Mucosa of descending colon (tissue), 3 donors: ENCODE measurements around the gene TGFBR2. TPM values are rescaled to one million over a fixed set of nuclear protein-coding genes. Genes with fewer than 3 reads are reported as not detected.

Experiments
- ATAC-seq: fragments of 200-7000 bp; cut with Tn5 transposase; one replicate; pipeline ENCODE4 v1.9.1; 2020; ENCODE audit warnings: mild to moderate bottlenecking, moderate library complexity
- DNase-seq, 3 donors: peaks; one replicate each; pipeline ENCODE4 v3.0.0-alpha.2; 2020
- H3K36me3 ChIP-seq: fragments of 200-600 bp; one replicate; pipeline ENCODE4 v1.8.0; 2021; ENCODE audit warnings: low read depth, mild to moderate bottlenecking
- H3K4me1 ChIP-seq: fragments of 200-600 bp; one replicate; pipeline ENCODE4 v1.8.0; 2021; ENCODE audit warnings: low read depth, mild to moderate bottlenecking
- H3K4me3 ChIP-seq: fragments of 200-600 bp; one replicate; pipeline ENCODE4 v1.8.0; 2021; ENCODE audit warnings: mild to moderate bottlenecking
- H3K9me3 ChIP-seq: fragments of 200-600 bp; one replicate; pipeline ENCODE4 v1.8.0; 2021; ENCODE audit warnings: mild to moderate bottlenecking
- CTCF ChIP-seq: fragments of 200-600 bp; IDR thresholded peaks from one replicate; pipeline ENCODE4 v1.8.0; 2022; ENCODE audit warnings: antibody characterized with exemption, mild to moderate bottlenecking
- intact Hi-C, 2 donors: fragments of 100-400 bp; cut with DNase I in 1 of 2; cut with micrococcal nuclease in 1 of 2; formaldehyde crosslinking; loops; one replicate each; pipeline versions ENCODE4 v1.11.0 to v1.11.1; 2022; cut with DNase I, micrococcal nuclease
- total RNA-seq, 3 donors: library from RNA; stranded (reverse); fragmentation: NEBNext Ultra II Directional in 2 of 3; extraction: Animal tissue kit (Norgen Biotek cat#: 25700) in 2 of 3; gene quantifications; one replicate each; pipeline versions ENCODE4 v1.2.1 to v1.2.4, GENCODE V29; 2021 to 2023
- donor health status: DM: no; HTN: no; CAD: no; lungs with moderate emphysema.
- donor health status: DM: no; HTN: no; CAD: no.
- donor health status: DM: no; HTN: yes; CAD: no.

The TGFBR2 gene
- total RNA-seq, 3 donors from 2014 or later = 39.0 to 134 (median 71.4) TPM

GRCh38 chr3:30646181-30646876 lies 39.9 kb downstream of the TGFBR2 start:
- no peaks in the 10 kb centered on the region for H3K9me3 ChIP-seq
- peaks cover 13% of the 10 kb centered on the region for H3K4me1 ChIP-seq
- H3K36me3 ChIP-seq = no peaks in the 10 kb centered on the region
- no peak overlapping the region for H3K4me3 ChIP-seq
- TF ChIP-seq CTCF = no peak
- ATAC-seq = peak; percentile 13
- DNase-seq = no peak
- intact Hi-C loops = no loop called here

GRCh38 chr3:30646961-30647752 lies 40.8 kb downstream of the TGFBR2 start:
- DNase-seq (no peak), ATAC-seq (no peak)
- TF ChIP-seq CTCF = no peak
- Histone ChIP-seq H3K9me3 (no peaks in the 10 kb centered on the region), H3K4me1 (peaks cover 9% of the 10 kb centered on the region), H3K36me3 (no peaks in the 10 kb centered on the region), H3K4me3 (no peak overlapping the region)
- intact Hi-C loops = no loop called here

DNA sequence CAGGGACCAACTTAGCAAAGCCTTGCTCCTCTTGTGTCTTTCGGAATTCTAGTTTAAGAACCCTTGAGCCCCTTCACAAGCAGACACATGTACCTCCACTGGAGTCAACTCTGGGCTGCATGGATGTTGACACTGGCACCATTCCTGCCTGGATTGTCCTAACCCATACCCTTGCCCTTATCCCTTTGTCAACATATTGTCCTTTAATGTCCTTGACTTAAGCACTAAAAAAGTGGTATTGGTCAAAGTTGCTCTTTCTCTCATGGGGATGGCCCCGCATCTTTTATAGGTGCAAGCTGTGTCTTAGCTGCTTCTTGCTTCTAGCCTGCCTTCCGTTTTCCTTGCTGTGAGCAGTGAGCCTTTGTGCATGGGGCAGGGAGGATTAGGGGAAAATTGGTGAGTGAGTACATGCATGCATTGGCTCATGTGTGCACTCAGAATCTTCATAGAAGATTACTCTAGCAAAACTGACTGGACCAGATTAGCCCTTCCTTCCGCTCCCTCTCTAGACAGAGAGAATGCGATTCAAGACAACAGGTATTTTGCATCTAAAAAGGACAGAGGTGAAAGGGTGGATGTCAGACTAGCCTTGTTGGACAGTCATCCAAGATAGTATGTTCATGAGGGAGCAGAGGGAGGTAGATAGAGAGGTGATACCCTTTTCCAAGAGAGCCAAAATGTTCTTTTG lies 42.4 kb downstream of the TGFBR2 start:
- Histone ChIP-seq H3K4me1 (peaks cover 3% of the 10 kb centered on the region), H3K9me3 (no peaks in the 10 kb centered on the region), H3K36me3 (no peaks in the 10 kb centered on the region), H3K4me3 (no peak overlapping the region)
- no peak for DNase-seq
- ATAC-seq = no peak
- intact Hi-C loops = no loop called here
- no peak for TF ChIP-seq CTCF

DNA sequence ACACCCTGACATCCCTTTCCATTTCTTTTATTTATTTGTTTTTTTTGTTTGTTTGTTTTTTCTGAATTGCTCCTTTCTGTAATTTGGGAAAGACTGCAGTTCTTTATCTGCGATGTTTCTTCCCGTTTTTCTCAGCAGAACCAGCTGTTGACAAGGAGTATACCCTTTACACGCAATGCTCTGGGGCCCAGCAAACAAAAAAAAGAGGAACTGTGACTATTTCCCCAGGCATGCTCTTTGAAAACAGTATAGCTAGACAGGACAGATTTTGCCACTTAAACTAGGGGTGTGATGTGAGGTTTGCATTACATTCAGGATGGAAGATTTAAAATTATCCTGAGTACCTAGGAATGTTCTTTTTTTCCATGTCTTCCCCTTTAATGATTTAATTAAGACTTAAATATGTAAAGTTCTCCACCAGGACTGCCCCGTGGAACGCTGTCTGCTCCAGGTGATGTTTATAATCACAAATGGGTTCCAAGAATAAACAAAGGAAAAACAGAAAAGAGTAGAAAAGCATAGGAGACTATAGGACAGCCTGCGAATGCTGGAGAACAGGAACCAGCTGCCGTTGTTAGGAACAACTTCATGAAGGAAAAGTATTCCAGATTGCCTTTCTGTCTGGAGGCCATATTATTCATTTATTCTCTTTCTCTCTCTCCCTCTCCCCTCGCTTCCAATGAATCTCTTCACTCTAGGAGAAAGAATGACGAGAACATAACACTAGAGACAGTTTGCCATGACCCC lies 43.3 kb downstream of the TGFBR2 start:
- intact Hi-C loops = no loop called here
- no peaks in the 10 kb centered on the region for H3K36me3 ChIP-seq
- no peaks in the 10 kb centered on the region for H3K9me3 ChIP-seq
- no peak overlapping the region for H3K4me3 ChIP-seq
- no peak for TF ChIP-seq CTCF
- ATAC-seq (peak; percentile 61), DNase-seq (no peak)
- no peaks in the 10 kb centered on the region for H3K4me1 ChIP-seq

DNA sequence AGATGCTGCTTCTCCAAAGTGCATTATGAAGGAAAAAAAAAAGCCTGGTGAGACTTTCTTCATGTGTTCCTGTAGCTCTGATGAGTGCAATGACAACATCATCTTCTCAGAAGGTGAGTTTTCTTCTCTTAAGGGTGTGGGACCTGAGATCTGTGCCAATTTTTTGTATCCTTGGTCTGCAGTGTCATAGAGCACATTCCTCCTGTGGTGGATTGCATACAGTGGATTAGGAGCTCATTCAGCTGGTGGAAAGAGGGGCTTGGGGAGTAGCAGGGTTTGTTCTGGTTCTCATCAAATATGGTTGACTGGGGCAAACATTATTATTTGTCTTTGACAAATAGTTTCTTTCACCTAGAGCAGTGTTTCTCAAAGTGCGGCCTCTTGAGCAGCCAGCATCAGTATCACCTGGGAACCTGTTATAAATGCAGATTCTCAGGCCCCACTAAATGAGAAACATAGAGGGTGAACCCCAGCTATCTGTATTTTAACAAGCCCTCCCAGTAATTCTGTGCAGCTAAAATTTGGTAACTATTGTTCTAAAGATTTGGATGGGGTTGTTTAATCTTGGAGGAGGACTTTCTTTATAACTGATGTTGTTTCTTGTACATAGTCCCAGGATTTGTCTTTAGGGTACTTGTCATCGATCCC lies 44.1 kb downstream of the TGFBR2 start:
- DNase-seq = no peak
- Histone ChIP-seq H3K36me3 (no peaks in the 10 kb centered on the region), H3K9me3 (no peaks in the 10 kb centered on the region), H3K4me3 (no peak overlapping the region), H3K4me1 (no peaks in the 10 kb centered on the region)
- intact Hi-C loops = no loop called here
- TF ChIP-seq CTCF = no peak
- no peak for ATAC-seq
